A549 treated with GW870086 at 1 μM for 4 hours (cell line): ENCODE results near the gene TTC27. TPM values are rescaled to one million over a fixed set of nuclear protein-coding genes. Genes with fewer than 3 reads are reported as not detected.

ENCODE experiments used
- total RNA-seq: library from RNA; stranded (reverse); fragments of 200-300 nt; extraction: Qiagen RNA extraction; gene quantifications from 5 replicates; pipeline ENCODE4 v1.2.3, GENCODE V29; 2022; ENCODE audit warnings: low read depth

TTC27 gene
- total RNA-seq, result 24.0 to 27.8 TPM (median 25.1 TPM) in 5 replicates

GRCh38 chr2:32627814-32628579 lies at the start of gene TTC27:
Gene TTC27, plus strand, starts transcription at chr2:32628050. Its CDS starts 243 bp downstream, at chr2:32628293.

